GM21717 (cell line): ENCODE measurements around the gene NT5E.
"Not testable (repeated sequence)": the region's sequence is repeated elsewhere in the genome, so short reads cannot be mapped to it uniquely, and the experiment has no call there.

ENCODE experiments used
- ATAC-seq: cut with Tn5 transposase; IDR thresholded peaks from one replicate; pipeline ENCODE4 v1.9.1; 2021; ENCODE audit warnings: mild to moderate bottlenecking, moderate library complexity; ENCODE audit not compliant: unreplicated experiment

NT5E gene

GRCh38 chr6:85484948-85485347 lies 35.1 kb downstream of the NT5E start:
- ATAC-seq, result no peak

GRCh38 chr6:85490516-85491248 lies 40.8 kb downstream of the NT5E start:
- no peak for ATAC-seq

- no peak for ATAC-seq
These were observed 43.5 kb downstream of the NT5E start for GRCh38 chr6:85493389-85493788.

DNA sequence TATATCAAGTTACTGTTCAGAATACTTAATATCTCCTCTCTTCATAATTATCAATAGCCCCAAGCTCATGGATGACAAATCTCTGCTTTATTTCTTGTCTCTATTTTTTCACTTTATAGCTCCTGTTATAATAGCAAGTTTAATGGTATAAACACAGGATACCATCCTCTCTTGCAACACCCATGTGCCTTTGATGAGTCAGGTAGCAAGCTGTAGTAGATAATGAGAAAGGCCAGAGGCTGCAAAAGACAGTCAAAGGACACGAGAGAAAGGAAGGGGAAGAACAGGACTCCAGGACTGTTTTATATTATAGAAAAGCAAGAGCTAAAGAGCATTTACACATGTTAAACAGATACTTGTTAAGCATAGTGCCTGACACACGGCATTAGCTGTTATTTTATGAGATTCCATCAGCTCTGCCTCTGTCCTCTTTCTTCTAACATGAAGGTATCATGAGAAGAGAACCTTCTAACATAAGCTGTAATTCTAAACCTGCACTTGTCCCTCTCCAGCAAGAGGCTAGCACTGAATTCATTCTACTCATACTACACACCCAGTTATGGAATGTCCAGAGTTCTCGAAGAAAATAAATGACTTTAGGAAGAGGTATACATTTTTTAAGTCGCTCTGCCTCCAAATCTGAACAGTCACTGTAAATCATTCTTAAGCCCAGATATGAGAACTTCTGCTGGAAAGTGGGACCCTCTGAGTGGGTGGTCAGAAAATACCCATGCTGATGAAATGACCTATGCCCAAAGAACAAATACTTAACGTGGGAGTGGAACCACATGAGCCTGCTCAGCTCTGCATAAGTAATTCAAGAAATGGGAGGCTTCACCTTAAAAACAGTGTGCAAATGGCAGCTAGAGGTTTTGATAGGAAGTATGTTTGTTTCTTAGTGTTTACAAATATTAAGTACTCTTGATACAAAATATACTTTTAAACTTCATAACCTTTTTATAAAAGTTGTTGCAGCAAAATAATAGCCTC lies 45.0 kb downstream of the NT5E start:
- no peak for ATAC-seq

DNA sequence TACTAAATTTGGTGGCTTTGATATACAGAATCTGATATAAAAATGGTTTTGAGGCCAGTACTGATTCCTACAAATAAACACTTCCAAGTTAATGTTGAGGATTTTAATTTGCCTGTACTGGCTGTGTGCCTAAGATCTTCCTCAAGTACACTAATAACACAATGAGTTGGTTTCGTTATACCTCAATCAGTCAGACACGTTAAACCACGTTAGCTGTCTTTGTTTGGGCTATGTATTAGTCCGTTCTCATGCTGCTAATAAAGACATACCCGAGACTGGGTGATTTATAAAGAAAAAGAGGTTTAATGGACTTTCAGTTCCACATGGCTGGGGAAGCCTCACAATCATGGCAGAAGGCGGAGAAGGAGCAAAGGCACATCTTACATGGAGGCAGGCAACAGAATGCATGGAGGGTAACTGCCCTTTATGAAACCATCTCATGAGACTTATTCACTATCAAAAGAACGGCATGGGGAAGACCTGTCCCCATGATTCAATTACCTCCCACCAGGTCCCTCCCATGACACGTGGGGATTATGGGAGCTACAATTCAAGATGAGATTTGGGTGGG lies 46.2 kb downstream of the NT5E start:
- no peak for ATAC-seq

GRCh38 chr6:85496856-85497255 lies 47.0 kb downstream of the NT5E start:
- ATAC-seq, result no peak

- ATAC-seq, result no peak
These were observed 48.8 kb downstream of the NT5E start for GRCh38 chr6:85498596-85499258.

- ATAC-seq, result no peak
These were observed 56.7 kb downstream of the NT5E start for GRCh38 chr6:85506441-85507093.

DNA sequence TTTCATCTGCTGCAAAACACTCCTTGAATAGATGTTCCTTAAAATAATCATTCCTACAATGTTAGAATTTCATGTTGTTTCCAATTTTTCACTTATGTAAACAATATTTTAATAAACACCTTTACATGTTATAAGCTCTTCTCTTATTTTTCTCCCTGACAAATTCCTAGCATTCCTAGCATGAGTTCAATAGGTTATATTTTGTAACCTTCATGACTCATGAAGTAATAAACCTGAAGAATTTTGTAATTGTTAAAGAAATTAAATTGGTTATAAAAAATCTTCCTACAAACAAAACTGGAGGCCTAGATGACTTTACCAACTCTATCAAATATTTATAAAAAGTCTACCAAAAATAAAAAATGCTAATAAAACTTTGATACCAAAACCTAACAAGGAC lies 66.3 kb downstream of the NT5E start:
- ATAC-seq, result no peak

- ATAC-seq, result not testable (repeated sequence)
These were observed 74.4 kb downstream of the NT5E start for GRCh38 chr6:85524281-85524680.

GRCh38 chr6:85537055-85537494 lies 87.2 kb downstream of the NT5E start:
- ATAC-seq, result no peak

- no peak for ATAC-seq
These were observed 94.9 kb downstream of the NT5E start for GRCh38 chr6:85544776-85545175.
